ENCODE data around the gene FAM186B.

- no peak for TF ChIP-seq EZH2 (IDR thresholded peaks at IDR 0.05)
- no peak for TF ChIP-seq POLR2AphosphoS5 (IDR thresholded peaks at IDR 0.05; ENCODE audit: borderline replicate concordance, low read depth, low read length)
These were observed 46.9 kb downstream of the FAM186B start for GRCh38 chr12:49558526-49558925.
